Stimulated activated CD8-positive, alpha-beta memory T cell treated with anti-CD3 and anti-CD28 coated beads, Interleukin-12 subunit alpha, Interleukin-12 subunit beta, amount 100 ng/mL, for 24 hours (primary cell): ENCODE data around the gene SON.

ENCODE experiments used
- DNase-seq: peaks from one replicate; pipeline ENCODE4 v3.0.0-alpha.2; 2020; ENCODE audit errors: extremely low read depth

The SON gene

GRCh38 chr21:33544451-33545195 lies 1.8 kb downstream of the SON start:
- DNase-seq: no peak

- no peak for DNase-seq
Observed at GRCh38 chr21:33546086-33546485, 3.2 kb downstream of the SON start.

GRCh38 chr21:33549848-33550771 lies 7.3 kb downstream of the SON start:
- DNase-seq: no peak

GRCh38 chr21:33550772-33551660 lies 8.2 kb downstream of the SON start:
- DNase-seq: no peak

- DNase-seq: no peak
Observed at GRCh38 chr21:33551664-33552063, 8.8 kb downstream of the SON start.

DNA sequence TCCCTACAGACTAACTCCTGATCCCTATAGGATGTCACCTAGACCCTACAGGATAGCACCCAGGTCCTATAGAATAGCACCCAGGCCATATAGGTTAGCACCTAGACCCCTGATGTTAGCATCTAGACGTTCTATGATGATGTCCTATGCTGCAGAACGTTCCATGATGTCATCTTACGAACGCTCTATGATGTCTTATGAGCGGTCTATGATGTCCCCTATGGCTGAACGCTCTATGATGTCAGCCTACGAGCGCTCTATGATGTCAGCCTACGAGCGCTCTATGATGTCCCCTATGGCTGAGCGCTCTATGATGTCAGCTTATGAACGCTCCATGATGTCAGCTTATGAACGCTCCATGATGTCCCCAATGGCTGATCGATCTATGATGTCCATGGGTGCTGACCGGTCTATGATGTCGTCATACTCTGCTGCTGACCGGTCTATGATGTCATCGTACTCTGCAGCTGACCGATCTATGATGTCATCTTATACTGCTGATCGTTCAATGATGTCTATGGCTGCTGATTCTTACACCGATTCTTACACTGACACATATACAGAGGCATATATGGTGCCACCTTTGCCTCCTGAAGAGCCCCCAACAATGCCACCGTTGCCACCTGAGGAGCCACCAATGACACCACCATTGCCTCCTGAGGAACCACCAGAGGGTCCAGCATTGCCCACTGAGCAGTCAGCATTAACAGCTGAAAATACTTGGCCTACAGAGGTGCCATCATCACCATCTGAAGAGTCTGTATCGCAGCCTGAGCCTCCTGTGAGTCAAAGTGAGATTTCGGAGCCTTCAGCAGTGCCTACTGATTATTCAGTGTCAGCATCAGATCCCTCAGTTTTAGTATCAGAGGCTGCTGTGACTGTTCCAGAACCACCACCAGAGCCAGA lies 9.5 kb downstream of the SON start:
- no peak for DNase-seq

- no peak for DNase-seq
Observed at GRCh38 chr21:33552999-33553598, 10.3 kb downstream of the SON start.

- no peak for DNase-seq
Observed at GRCh38 chr21:33554236-33554981, 11.6 kb downstream of the SON start.

DNA sequence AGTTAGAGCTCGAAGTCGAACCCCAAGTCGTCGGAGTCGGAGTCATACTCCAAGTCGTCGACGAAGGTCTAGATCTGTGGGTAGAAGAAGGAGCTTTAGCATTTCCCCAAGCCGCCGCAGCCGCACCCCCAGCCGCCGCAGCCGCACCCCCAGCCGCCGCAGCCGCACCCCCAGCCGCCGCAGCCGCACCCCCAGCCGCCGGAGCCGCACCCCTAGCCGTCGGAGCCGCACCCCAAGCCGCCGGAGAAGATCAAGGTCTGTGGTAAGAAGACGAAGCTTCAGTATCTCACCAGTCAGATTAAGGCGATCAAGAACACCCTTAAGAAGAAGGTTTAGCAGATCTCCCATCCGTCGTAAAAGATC lies 12.1 kb downstream of the SON start:
- DNase-seq: no peak

DNA sequence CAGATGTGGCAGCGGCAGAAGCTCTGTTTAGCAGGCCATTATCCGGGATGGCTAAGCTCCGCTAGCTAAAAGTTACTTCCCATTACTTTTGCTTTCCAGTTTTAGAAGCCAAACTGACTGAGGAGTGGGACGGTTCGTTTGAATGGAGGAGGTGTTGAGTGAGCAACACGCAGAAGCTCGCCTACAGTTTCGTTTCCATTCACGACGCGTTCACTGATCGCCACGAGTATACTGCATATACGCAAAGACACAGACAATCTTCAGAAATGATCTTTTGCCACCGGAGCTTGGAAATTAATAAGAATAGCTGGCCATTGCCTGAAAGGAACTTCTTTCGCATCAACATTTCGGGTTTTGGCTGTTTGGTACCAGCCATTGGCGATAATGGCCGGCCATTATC lies 14.6 kb downstream of the SON start:
- DNase-seq: no peak

DNA sequence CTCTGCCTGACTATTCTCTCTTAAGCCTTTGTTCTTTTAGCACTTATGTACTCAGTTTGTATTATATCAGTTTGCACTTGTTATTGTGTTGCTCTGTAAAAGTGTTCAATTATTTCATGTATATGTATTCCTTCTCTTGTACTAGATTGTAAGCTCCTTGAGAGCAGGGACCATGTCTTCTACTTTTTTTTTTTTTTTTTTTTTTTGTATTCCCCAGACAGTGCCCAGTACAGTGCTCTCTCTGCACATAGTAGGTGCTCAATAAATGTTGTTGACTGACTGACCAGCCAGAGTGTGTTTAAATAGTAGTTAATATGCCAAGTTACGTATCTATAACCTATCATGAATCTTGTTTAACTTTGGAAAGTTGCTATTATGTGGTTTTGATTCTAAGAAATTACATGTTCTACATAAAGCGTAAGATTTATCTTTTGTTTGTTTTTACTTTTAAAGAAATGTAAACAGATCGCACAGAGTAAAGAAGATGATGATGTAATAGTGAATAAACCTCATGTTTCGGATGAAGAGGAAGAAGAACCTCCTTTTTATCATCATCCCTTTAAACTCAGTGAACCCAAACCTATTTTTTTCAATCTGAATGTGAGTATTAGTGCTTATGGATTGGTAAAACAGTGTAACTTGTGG lies 16.1 kb downstream of the SON start:
- no peak for DNase-seq

DNA sequence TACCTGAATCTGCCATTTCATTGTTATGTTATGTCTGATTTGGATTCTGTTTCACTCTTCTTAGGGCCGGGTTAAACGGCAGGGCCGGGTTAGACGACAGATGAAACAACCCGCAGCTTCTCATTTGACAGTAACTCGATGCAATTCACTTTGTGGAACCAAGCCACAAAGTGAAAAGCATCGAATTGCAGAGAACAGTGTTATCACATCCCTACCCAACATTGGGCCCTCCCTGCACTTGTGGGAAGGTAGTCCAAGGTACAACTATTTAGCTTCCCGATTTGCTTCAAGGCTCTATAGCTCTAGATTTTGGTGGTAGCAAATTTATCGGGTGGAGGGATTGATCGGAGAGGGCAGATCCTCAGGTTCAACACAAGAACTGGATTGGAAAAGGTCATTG lies 17.0 kb downstream of the SON start:
- no peak for DNase-seq

- no peak for DNase-seq
Observed at GRCh38 chr21:33560965-33561364, 18.1 kb downstream of the SON start.

GRCh38 chr21:33561373-33561772 lies 18.5 kb downstream of the SON start:
- DNase-seq: no peak

DNA sequence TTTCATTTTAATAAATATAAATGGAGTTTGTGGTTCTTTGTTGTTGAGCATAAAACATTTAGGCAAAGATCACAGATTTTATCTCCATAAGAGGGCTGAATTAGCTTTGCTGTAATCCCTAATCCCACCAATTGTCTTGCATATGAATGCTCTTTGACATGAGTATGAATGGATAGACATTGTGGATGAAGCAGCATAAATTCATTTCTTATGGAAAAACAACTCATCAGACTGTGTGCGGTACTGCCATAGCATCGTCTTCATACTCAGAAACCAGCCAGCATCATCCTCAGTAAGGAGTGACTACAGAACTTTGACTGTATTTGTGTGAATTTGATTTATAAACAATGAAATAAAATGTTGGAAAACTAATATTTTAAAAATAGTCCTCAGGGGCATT lies 19.6 kb downstream of the SON start:
- no peak for DNase-seq

DNA sequence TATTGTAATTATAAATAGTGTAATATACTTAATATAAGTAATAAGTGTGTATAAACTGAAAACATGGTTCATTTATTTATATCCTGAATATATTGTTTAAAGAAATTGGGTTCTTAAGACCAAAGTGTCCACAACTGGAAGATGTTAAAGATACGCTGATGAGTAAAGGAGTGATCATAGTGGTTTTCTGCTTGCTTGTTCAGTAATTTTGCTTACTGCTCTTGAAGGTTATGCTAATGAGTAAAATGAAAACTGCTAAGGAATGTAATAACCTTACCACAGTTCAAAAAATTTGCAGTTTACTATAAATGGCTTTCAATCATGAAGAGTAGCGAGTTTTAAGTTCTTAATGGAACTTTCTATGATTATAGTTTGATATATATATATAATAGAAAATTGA lies 23.7 kb downstream of the SON start:
- no peak for DNase-seq

DNA sequence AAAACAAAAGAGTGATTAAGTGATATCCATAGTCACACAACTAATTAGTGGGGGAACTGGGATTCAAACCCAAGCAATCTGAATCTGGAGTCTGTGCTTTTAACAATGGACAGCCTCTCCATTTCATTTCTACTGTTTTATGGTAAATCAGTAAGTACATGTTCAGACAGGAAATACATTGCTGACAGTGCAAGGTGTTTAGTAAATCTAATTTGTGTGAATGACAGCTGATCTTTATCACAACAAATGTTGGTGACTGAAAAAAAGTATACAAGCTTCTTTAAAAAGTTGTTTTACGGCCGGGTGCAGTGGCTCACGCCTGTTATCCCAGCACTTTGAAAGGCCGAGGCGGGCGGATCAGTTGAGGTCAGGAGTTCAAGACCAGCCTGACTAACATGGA lies 25.1 kb downstream of the SON start:
- DNase-seq: no peak

- DNase-seq: no peak
Observed at GRCh38 chr21:33568448-33568847, 25.6 kb downstream of the SON start.

DNA sequence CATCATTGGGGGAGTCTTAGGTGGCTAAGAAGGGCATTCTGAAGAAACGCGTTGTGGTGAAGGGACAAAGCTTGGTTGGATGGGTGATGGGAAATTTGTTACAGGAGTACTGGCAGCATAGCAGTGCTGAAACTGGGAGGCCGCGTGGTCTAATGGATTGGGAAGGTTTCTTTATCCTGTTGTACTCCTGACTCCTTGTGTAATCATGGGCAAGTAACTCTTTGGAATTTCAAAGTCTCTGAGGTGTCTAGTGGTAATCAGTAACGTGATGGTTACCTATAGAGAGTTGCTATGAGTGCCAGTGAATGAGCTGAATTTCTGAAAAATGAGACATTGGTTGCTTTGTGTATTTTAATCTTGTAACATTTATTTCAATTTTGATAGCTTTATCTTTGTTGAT lies 27.2 kb downstream of the SON start:
- no peak for DNase-seq
